Measurements from ENCODE around the gene RERE. TPM values are rescaled to one million over a fixed set of nuclear protein-coding genes. Genes with fewer than 3 reads are reported as not detected.
"Not testable (repeated sequence)": the region's sequence is repeated elsewhere in the genome, so short reads cannot be mapped to it uniquely, and the experiment has no call there.

The RERE gene
- total RNA-seq, 1 experiment from 2014 or later: 73.4 TPM

- intact Hi-C loops (cut with micrococcal nuclease; ENCODE audit: unreplicated experiment): no loop called here
- ChIA-PET POLR2A (ENCODE audit: unreplicated experiment) (no interaction called here), CTCF (no interaction called here)
- Histone ChIP-seq H3K4me2 (peak overlapping the region; percentile 39), H3K9me2 (ENCODE audit: insufficient read depth) (no peaks in the 10 kb centered on the region), H3K4me3 (no peak overlapping the region), H3K27me3 (ENCODE audit: insufficient read depth, low read depth) (no peaks in the 10 kb centered on the region), H3K9me3 (ENCODE audit: insufficient read depth, low read depth) (no peaks in the 10 kb centered on the region), H3F3A (ENCODE audit: insufficient read depth, low read depth) (peaks cover 31% of the 10 kb centered on the region), H3K27ac (0 out of 2 replicates have a peak overlapping the region, but pooled peaks have one; percentile 13), H3K36me3 (ENCODE audit: low read depth) (no peaks in the 10 kb centered on the region), H4K20me1 (ENCODE audit: insufficient read depth) (no peaks in the 10 kb centered on the region), H3K79me2 (ENCODE audit: low read depth) (no peaks in the 10 kb centered on the region), H2AFZ (no peak overlapping the region), H3K4me1 (replicated peaks; ENCODE audit: insufficient read depth) (peaks cover 24% of the 10 kb centered on the region)
- peak; percentile 23 to 72 for DNase-seq
- no peak for TF ChIP-seq EZH2 (IDR thresholded peaks at IDR 0.05; ENCODE audit: low read depth)
- TF ChIP-seq CTCF (conservative IDR thresholded peaks at IDR 0.05): no peak
- no TSS peak for BruUV-seq (replicated peaks)
These were observed 5.2 kb upstream of the RERE start for GRCh38 chr1:8822373-8823294.

GRCh38 chr1:8821084-8821483 is 3.6 kb upstream of the RERE start:
- no TSS peak for BruUV-seq (replicated peaks)
- intact Hi-C loops (cut with micrococcal nuclease; ENCODE audit: unreplicated experiment): no loop called here
- Histone ChIP-seq H3K36me3 (ENCODE audit: low read depth) (no peaks in the 10 kb centered on the region), H2AFZ (no peak overlapping the region), H3K27me3 (ENCODE audit: insufficient read depth, low read depth) (no peaks in the 10 kb centered on the region), H3K9me2 (ENCODE audit: insufficient read depth) (no peaks in the 10 kb centered on the region), H3K4me2 (no peak overlapping the region), H4K20me1 (ENCODE audit: insufficient read depth) (no peaks in the 10 kb centered on the region), H3K4me3 (no peak overlapping the region), H3K79me2 (ENCODE audit: low read depth) (peaks cover 9% of the 10 kb centered on the region), H3F3A (ENCODE audit: insufficient read depth, low read depth) (peaks cover 31% of the 10 kb centered on the region), H3K27ac (no peak overlapping the region), H3K4me1 (replicated peaks; ENCODE audit: insufficient read depth) (peaks cover 29% of the 10 kb centered on the region), H3K9me3 (ENCODE audit: insufficient read depth, low read depth) (no peaks in the 10 kb centered on the region)
- DNase-seq: no peak
- ChIA-PET POLR2A (ENCODE audit: unreplicated experiment) (no interaction called here), CTCF (interaction anchor here (0.7 kb wide), 1 partner anchor 471 kb away, joined by 4 read pairs; no protein-coding TSS in a partner anchor)
- TF ChIP-seq CTCF (conservative IDR thresholded peaks at IDR 0.05) (no peak), EZH2 (IDR thresholded peaks at IDR 0.05; ENCODE audit: low read depth) (no peak)

GRCh38 chr1:8818789-8819188 is 1.3 kb upstream of the RERE start:
- POLR2A ChIA-PET (ENCODE audit: unreplicated experiment); H3K9me3 ChIP-seq (ENCODE audit: insufficient read depth, low read depth); H3K27ac ChIP-seq; BruUV-seq (replicated peaks); H3K36me3 ChIP-seq (ENCODE audit: low read depth); H3K27me3 ChIP-seq (ENCODE audit: insufficient read depth, low read depth); DNase-seq; H4K20me1 ChIP-seq (ENCODE audit: insufficient read depth); H3K9me2 ChIP-seq (ENCODE audit: insufficient read depth); CTCF ChIA-PET; H2AFZ ChIP-seq: not testable (repeated sequence)
- peaks cover 45% of the 10 kb centered on the region for H3K4me1 ChIP-seq (replicated peaks; ENCODE audit: insufficient read depth)
- peak overlapping the region; percentile 66; the same call in 1 of the 2 replicates for H3K4me3 ChIP-seq
- peaks cover 31% of the 10 kb centered on the region for H3K79me2 ChIP-seq (ENCODE audit: low read depth)
- peaks cover 31% of the 10 kb centered on the region for H3F3A ChIP-seq (ENCODE audit: insufficient read depth, low read depth)
- peak overlapping the region; percentile 81 for H3K4me2 ChIP-seq
- intact Hi-C loops (cut with micrococcal nuclease; ENCODE audit: unreplicated experiment): loop anchor here (5.0 kb wide), 1 partner anchor 86 kb away; no protein-coding TSS in a partner anchor

Data from PC-9 (cell line).